Type B pancreatic cell (in vitro differentiated cells): ENCODE measurements around the gene TADA1. TPM values are rescaled to one million over a fixed set of nuclear protein-coding genes. Genes with fewer than 3 reads are reported as not detected.
"Not testable (repeated sequence)": the region's sequence is repeated elsewhere in the genome, so short reads cannot be mapped to it uniquely, and the experiment has no call there.

Source experiments
- DNase-seq: peaks from one replicate; pipeline ENCODE4 v3.0.0; 2021; ENCODE audit warnings: mixed read lengths; ENCODE audit not compliant: unreplicated experiment; ENCODE audit errors: extremely low spot score
- H3K27ac Mint-ChIP-seq: 2 replicates; pipeline ENCODE4 v1.8.0; 2021; ENCODE audit warnings: mild to moderate bottlenecking, mixed read lengths
- H3K27me3 Mint-ChIP-seq: 2 replicates; pipeline ENCODE4 v1.8.0; 2021; ENCODE audit warnings: mixed read lengths
- H3K36me3 Mint-ChIP-seq: 2 replicates; pipeline ENCODE4 v1.8.0; 2021; ENCODE audit warnings: mixed read lengths
- H3K4me1 Mint-ChIP-seq: one replicate; pipeline ENCODE4 v1.8.0; 2021; ENCODE audit warnings: mixed read lengths; ENCODE audit not compliant: unreplicated experiment
- H3K4me3 Mint-ChIP-seq: 2 replicates; pipeline ENCODE4 v1.8.0; 2021; ENCODE audit warnings: mild to moderate bottlenecking, mixed read lengths
- H3K9me3 Mint-ChIP-seq: 2 replicates; pipeline ENCODE4 v1.8.0; 2021; ENCODE audit warnings: mixed read lengths
- CTCF ChIP-seq: fragments of 200-600 bp; sonication (generic); conservative IDR thresholded peaks from 2 replicates; pipeline ENCODE4 v1.5.0; 2021; ENCODE audit warnings: antibody characterized with exemption, mild to moderate bottlenecking
- total RNA-seq: library from RNA; stranded (reverse); gene quantifications from 2 replicates; pipeline ENCODE4 v1.2.1, GENCODE V29; 2021; ENCODE audit warnings: low replicate concordance

TADA1 gene
- total RNA-seq, 1 donor from 2014 or later = 18.4 TPM

DNA sequence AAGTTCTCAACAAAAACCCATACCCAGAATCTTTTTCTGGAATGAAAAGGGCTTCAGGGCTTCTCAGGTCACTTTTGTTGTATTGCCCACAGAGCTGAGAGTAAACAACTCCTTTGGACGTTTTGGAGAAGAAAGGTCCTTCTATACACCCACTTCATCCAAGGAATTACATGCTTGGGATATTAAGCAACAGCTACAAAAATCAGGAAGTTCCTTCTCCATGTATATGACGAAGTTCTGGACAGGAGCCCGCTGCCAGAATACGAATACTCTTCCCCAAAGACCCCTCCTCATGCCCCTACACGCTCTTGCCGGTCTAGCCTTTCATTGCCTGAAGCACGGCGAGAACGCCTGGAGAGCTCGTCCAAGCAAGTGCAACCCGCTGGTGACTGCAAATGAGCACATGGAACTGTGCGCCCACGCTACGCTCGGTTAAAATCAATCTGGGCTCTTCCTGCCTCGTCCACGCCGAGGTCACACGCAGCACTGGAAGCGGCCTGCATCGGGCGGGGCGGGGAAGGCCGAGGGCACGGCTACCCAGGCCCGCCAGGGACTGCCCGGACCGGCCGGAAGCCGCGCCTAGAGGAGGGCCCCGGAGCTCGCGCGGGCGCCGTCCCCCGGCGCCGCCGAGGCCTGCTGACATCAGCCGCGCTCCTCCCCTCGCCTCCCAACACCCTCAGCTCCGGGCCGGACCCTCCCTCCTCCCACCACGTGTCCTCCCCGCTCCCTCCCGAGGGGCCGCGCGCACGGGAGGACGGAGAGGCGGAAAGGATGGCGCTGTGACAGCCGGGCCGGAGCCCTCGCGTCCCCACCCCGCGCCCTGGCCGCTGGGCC, 37.1 kb downstream of the TADA1 start, which contains the start of gene POGK:
Gene POGK (plus strand): TSS at position 710 of the 834 bp plus-strand sequence. CDS start 1,482 bp downstream, outside the sequence.
- Mint-ChIP-seq H3K4me1 (peaks cover 26% of the 10 kb centered on the region), H3K9me3 (no peaks in the 10 kb centered on the region), H3K27ac (peak within 1 kb of the TSS; percentile 93), H3K36me3 (peaks cover 15% of the 10 kb centered on the region), H3K27me3 (peaks cover 8% of the 10 kb centered on the region), H3K4me3 (peak within 1 kb of the TSS; percentile 91)
- peak; percentile 87 for DNase-seq
- TF ChIP-seq CTCF = no peak

GRCh38 chr1:166836733-166837132, 39.3 kb downstream of the TADA1 start:
- DNase-seq = no peak
- Mint-ChIP-seq H3K9me3 (no peaks in the 10 kb centered on the region), H3K27ac (no peak overlapping the region), H3K4me3 (peak overlapping the region; percentile 55), H3K27me3 (peaks cover 8% of the 10 kb centered on the region), H3K36me3 (peaks cover 13% of the 10 kb centered on the region), H3K4me1 (peaks cover 23% of the 10 kb centered on the region)
- no peak for TF ChIP-seq CTCF

- H3K27ac Mint-ChIP-seq, H3K4me3 Mint-ChIP-seq, H3K36me3 Mint-ChIP-seq, H3K27me3 Mint-ChIP-seq, DNase-seq, H3K4me1 Mint-ChIP-seq: not testable (repeated sequence)
- peaks cover 13% of the 10 kb centered on the region for H3K9me3 Mint-ChIP-seq
These were observed 46.3 kb downstream of the TADA1 start for GRCh38 chr1:166829762-166830161.

DNA sequence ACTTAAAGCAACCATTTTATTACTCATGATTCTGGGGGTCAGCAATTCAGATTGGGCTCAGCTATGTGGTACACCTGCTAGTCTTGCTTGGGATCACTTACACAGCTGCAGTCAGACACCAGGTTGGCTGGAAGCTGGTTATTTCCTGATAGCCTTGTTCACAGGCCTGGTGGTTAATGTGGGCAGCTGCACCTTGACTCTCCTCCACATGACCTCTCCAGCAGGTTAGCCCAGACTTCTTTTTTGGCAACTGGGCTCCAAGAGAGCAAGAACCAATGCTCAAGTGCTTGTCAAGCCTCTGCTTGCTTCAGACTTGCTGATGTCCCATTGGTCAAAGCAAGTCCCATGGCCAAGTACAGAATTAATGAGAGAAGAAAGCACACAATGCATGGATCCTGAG, 48.6 kb downstream of the TADA1 start:
- Mint-ChIP-seq H3K4me1 (no peaks in the 10 kb centered on the region), H3K4me3 (no peak overlapping the region), H3K27me3 (no peaks in the 10 kb centered on the region), H3K36me3 (no peaks in the 10 kb centered on the region), H3K27ac (no peak overlapping the region), H3K9me3 (peaks cover 13% of the 10 kb centered on the region)
- no peak for TF ChIP-seq CTCF
- no peak for DNase-seq

GRCh38 chr1:166822385-166822784, 53.7 kb downstream of the TADA1 start:
- no peaks in the 10 kb centered on the region for H3K27me3 Mint-ChIP-seq
- H3K9me3 Mint-ChIP-seq = peaks cover 15% of the 10 kb centered on the region
- no peaks in the 10 kb centered on the region for H3K36me3 Mint-ChIP-seq
- H3K27ac Mint-ChIP-seq = no peak overlapping the region
- peak; percentile 68 for TF ChIP-seq CTCF
- DNase-seq = no peak
- no peak overlapping the region for H3K4me3 Mint-ChIP-seq
- no peaks in the 10 kb centered on the region for H3K4me1 Mint-ChIP-seq

GRCh38 chr1:166819974-166820373, 56.1 kb downstream of the TADA1 start:
- H3K27ac Mint-ChIP-seq = no peak overlapping the region
- no peak for DNase-seq
- H3K4me3 Mint-ChIP-seq = no peak overlapping the region
- TF ChIP-seq CTCF = no peak
- H3K27me3 Mint-ChIP-seq = no peaks in the 10 kb centered on the region
- H3K36me3 Mint-ChIP-seq = no peaks in the 10 kb centered on the region
- no peaks in the 10 kb centered on the region for H3K4me1 Mint-ChIP-seq
- peaks cover 7% of the 10 kb centered on the region for H3K9me3 Mint-ChIP-seq
